Glomerular visceral epithelial cell (primary cell): ENCODE data around the gene PMEPA1.

Source experiments
- DNase-seq: peaks from one replicate; pipeline ENCODE4 v3.0.0-alpha.2; 2016; ENCODE audit errors: extremely low spot score

PMEPA1 gene

DNA sequence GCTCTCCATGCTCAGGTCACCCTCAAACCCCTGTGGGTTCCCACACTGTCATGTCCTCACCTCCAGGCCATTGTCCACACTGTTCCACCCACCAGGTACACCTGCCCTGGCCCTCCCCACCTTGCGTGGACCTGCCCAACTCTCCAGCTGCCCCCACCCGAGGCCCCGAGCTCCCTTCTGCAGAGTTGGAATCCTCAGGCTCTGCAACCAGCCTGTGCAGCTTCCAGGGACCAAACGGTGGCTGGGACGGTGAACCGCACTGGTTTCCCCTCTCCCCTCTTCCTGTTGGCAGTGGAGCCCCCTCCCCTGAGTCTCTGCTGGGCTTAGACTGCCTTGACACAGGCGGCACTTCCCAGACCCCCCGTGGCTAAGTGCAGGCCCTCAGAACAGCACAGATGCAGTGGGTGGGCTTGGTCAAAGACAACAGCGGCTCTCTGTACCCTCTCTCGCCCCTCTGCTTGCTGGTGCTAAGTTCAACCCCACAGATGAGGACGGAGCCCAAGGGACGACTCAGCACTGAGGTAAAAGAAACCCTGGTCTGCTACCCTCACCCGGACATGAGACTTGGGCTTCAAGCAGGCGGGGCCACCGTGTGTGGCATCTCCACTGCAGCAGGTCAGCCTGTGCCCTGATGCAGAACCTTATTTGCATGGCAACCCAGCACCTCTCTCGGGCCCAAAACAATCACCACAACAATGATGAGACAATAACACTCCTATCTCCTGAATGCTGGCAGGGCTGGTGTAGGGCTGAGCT is 100.6 kb downstream of the PMEPA1 start:
- DNase-seq, result no peak

DNA sequence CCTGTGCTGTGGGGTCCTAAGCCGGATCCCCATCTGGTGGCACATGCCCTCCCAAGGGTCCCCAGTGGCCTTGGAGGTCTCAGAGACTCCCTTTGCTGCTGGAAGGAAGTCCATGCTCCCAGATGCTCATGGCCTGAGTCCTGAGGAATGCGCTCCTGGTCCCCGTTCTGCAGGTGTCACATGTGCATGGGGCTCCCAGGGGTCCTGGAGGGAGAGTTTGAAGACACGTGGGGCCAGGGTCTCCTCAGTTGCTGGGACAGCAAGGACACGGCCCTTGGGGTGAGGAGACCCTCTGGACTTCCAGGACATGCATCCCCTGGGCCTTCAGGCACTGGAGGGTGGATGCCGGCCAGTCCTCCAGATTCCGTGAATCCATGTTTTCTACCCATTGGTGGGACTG is 101.3 kb downstream of the PMEPA1 start:
- no peak for DNase-seq

DNA sequence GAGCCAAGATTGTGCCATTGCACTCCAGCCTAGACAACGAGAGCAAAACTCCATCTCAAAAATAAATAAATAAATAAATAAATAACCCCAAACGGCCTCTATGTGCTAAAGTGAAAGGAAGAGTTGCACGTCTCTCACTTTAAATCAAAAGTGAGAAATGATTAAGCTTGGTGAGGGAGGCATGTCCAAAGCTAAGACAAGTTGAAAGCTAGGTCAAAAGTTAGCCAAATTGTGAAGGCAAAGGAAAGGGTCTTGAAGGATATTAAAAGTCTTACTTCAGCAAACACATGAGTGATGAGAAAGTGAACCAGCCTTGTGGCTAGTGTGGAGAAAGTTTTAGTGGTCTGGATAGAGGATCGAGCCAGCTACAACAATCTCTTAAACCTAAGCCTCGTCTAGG is 103.9 kb downstream of the PMEPA1 start:
- no peak for DNase-seq

DNA sequence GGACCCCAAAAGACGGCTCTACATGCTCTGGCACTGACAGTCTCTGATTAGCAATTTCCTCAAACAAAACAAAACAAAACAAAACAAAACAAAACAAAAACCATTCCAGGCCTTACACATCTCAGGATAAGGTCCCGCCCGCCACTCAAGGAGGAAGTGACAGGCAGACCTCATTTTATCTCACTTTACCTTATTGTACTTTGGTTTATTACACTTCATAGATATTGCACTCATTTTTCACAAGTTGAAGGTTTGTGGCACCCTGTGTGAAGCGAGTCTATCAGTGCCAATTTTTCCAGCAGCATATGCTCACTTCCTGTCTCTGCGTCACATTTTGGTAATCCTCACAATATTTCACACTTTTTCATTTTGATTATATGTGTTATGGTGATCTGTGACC is 104.8 kb downstream of the PMEPA1 start:
- no peak for DNase-seq

DNA sequence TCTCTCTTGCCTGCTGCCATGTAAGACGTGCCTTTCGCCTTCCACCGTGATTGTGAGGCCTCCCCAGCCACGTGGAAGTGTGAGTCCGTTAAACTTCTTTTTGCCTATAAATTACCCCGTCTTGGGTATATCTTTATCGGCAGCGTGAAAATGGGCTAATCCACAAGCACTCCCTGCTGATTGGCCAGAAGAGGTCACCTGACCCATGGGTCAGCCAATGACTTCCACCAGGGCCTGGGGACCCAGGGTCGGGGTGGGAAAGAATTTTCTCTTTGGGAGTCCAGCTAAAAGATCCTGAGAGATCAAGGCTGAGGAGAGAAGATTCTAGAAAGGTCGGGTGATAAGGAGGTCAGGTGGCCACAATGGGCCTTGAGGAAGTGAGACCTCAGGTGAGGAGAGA is 106.7 kb downstream of the PMEPA1 start:
- no peak for DNase-seq

DNA sequence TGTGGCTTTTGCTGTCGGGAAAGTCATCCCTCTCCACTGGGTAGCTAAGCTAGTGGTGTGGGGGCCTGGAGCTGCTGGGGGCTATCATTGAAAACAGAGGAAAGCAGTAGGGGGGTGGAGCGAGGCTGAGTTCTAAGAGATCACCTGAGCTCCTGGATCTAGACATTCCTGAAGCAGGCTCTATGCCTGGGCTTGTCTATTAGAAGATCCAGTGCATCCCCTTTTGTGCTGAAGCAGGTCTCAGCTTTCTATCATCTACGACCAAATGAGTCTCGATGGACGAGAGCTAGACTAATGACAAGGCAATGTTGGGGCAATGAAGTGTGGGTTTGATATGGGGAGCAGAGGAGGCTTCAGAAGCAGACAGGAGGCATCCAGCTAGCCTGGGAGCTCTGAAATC is 108.1 kb downstream of the PMEPA1 start:
- DNase-seq, result no peak

DNA sequence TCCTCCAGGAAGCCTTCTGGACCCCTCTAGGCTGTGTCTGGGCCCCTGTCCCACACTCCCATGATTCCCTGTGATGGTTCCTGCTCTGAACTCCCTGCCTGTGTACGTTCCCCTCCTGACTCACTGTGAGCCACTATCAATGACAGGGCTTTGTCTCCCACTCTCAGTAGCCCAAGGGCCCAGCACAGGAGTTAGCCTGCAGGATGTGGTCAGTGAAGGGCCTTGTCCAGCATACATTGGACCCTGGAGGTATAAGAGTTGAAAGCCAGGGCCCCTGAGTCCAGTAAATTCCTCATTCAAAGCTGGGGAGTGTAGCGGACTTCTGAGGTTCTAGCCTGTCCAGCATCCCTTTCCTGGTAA is 108.6 kb downstream of the PMEPA1 start:
- DNase-seq, result no peak

DNA sequence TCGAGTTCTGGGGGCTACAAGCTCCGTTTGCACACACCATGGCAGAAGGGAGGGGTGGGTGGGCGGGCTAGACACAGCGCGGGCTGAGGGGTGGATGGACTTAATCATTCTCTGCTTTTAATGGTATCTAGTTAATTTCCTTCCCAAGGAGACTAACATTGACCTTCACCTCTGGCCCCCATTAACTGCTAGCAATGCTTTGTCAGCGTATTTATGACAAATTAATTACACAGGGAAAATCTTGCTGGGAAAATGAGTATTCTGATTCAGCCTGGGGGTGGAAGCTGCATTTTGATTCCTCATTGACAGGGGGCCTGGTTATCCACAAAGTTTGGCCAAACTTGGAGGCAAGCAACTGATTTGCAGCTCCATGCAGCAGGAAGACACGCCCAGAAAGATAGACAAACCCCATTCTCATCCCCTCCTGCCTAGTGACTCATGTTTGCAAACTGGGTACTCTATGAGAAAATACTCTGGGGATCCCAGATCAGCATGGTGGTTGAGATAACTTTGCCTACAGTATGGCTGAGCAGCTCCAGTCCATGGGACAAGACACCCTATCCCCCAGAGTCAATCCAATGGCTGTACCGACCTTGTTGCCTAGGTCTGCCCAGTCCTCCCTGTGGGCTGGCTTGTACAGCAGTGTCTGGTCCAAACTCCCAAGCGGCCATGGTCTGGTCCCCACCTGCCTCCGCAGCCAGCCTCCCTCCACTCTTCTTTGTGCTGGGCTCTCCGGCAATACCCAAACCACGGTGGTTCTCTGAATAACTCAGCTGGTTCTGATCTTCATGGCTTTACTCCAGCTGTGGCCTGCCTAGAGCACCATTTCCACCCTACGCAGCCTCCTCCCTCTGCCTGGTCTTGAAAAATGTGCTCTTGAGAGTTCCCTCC is 109.2 kb downstream of the PMEPA1 start:
- DNase-seq, result no peak

DNA sequence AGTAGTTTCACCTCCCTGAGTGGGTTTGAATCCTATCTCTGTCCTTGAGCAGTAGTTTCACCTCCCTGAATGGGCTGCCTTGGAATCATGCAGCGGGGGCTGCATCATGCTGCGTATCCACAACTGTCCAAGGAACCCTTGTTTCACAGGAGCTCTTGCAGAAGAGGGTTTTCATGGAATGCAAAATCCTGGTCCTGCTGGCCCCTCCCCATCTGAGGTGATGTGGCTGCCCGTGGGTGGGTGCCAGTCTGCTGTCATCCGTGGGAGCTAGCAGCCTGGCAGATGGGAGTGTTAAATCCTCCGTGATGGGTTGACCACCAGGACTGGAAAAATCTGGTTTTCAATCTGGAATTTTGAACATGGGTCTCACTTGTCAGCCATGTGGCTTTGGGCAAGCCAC is 111.3 kb downstream of the PMEPA1 start:
- no peak for DNase-seq
